Activated B cell treated with CpG ODN at 0.5 μM for 24 hours (primary cell): ENCODE measurements around the gene ATP6V1G2. TPM values are rescaled to one million over a fixed set of nuclear protein-coding genes. Genes with fewer than 3 reads are reported as not detected.
A peak's percentile ranks its signal among the peaks of the same experiment; 100 is the strongest.

Experiments used
- ATAC-seq: fragments of 200-7000 bp; cut with Tn5 transposase; one replicate; pipeline ENCODE4 v1.10.0; 2021; ENCODE audit warnings: low read depth, mild to moderate bottlenecking, moderate library complexity
- CTCF ChIA-PET: fragments of 350-600 bp; sonication (Branson Sonifier 250); formaldehyde crosslinking; loops from one replicate; lab custom pipeline; 2021; ENCODE audit warnings: antibody characterized with exemption; lab: Charles Lee
- POLR2A ChIA-PET: fragments of 350-600 bp; sonication (Branson Sonifier 250); formaldehyde crosslinking; loops from one replicate; lab custom pipeline; 2021; ENCODE audit warnings: antibody characterized with exemption; lab: Charles Lee
- DNase-seq: peaks from one replicate; pipeline ENCODE4 v3.0.0; 2022
- H3K27ac Mint-ChIP-seq: one replicate; pipeline ENCODE4 v1.8.0; 2020; ENCODE audit warnings: mixed read lengths
- H3K27me3 Mint-ChIP-seq: one replicate; pipeline ENCODE4 v1.8.0; 2021; ENCODE audit warnings: mixed read lengths
- H3K36me3 Mint-ChIP-seq: one replicate; pipeline ENCODE4 v1.8.0; 2021; ENCODE audit warnings: low read depth, mixed read lengths
- H3K4me1 Mint-ChIP-seq: one replicate; pipeline ENCODE4 v1.8.0; 2021; ENCODE audit warnings: mixed read lengths
- H3K4me3 Mint-ChIP-seq: one replicate; pipeline ENCODE4 v1.8.0; 2020; ENCODE audit warnings: mild to moderate bottlenecking, mixed read lengths
- H3K9me3 Mint-ChIP-seq: one replicate; pipeline ENCODE4 v1.8.0; 2020; ENCODE audit warnings: mixed read lengths
- CTCF ChIP-seq: fragments of 200-600 bp; IDR thresholded peaks from one replicate; pipeline ENCODE4 v1.8.0; 2022; ENCODE audit warnings: antibody characterized with exemption, mild to moderate bottlenecking
- intact Hi-C: fragments of 100-400 bp; cut with micrococcal nuclease; formaldehyde crosslinking; loops from one replicate; pipeline ENCODE4 v1.15.1; 2024
- total RNA-seq: library from RNA; stranded (reverse); gene quantifications from 2 replicates; pipeline ENCODE4 v1.2.3, GENCODE V29; 2022

ATP6V1G2 gene
- total RNA-seq, 1 donor from 2014 or later: 1.9 TPM

GRCh38 chr6:31567531-31568370 lies 21.3 kb upstream of the ATP6V1G2 start:
- no peaks in the 10 kb centered on the region for H3K27me3 Mint-ChIP-seq
- DNase-seq (no peak), ATAC-seq (no peak)
- POLR2A ChIA-PET: interaction anchor here (0.6 to 25.3 kb wide), 5 partner anchors 10 to 106 kb away, joined by 3 to 1155 read pairs (median 51); partner anchors contain the start of genes LST1, LTB, NCR3 and NFKBIL1
- H3K4me1 Mint-ChIP-seq: peaks cover 84% of the 10 kb centered on the region
- no peak for TF ChIP-seq CTCF
- peak overlapping the region; percentile 45 for H3K4me3 Mint-ChIP-seq
- H3K36me3 Mint-ChIP-seq: peaks cover 22% of the 10 kb centered on the region
- CTCF ChIA-PET: interaction anchor here (2.0 to 25.7 kb wide), 4 partner anchors 9 to 30 kb away, joined by 8 to 611 read pairs (median 12); partner anchors contain the start of genes ATP6V1G2, DDX39B and NFKBIL1
- no peaks in the 10 kb centered on the region for H3K9me3 Mint-ChIP-seq
- intact Hi-C loops: loop anchor here (1.0 to 10.0 kb wide), 4 partner anchors 7 to 1057 kb away; partner anchors contain the start of gene PPP1R18
- H3K27ac Mint-ChIP-seq: peak overlapping the region; percentile 93

GRCh38 chr6:31560697-31561058 lies 14.3 kb upstream of the ATP6V1G2 start:
- ChIA-PET CTCF (interaction anchor here (1.0 to 25.8 kb wide), 4 partner anchors 10 to 37 kb away, joined by 3 to 773 read pairs (median 316); partner anchors contain the start of genes LST1, LTA, LTB and NCR3), POLR2A (interaction anchor here (0.6 to 9.2 kb wide), 13 partner anchors 9 to 1467 kb away, joined by 4 to 580 read pairs (median 19); partner anchors contain the start of genes ATP6V1G2, BAG6, DDX39B and LST1)
- ATAC-seq (no peak), DNase-seq (no peak)
- Mint-ChIP-seq H3K4me3 (peak overlapping the region; percentile 83), H3K27ac (peak overlapping the region; percentile 94), H3K27me3 (no peaks in the 10 kb centered on the region), H3K4me1 (peaks cover 95% of the 10 kb centered on the region), H3K36me3 (peaks cover 31% of the 10 kb centered on the region), H3K9me3 (no peaks in the 10 kb centered on the region)
- intact Hi-C loops: loop anchor here (1.0 to 10.0 kb wide), 5 partner anchors 8 to 1064 kb away; partner anchors contain the start of genes LTA and PPP1R18
- no peak for TF ChIP-seq CTCF

- ChIA-PET CTCF (interaction anchor here (1.0 to 25.8 kb wide), 4 partner anchors 10 to 38 kb away, joined by 3 to 773 read pairs (median 316); partner anchors contain the start of genes LST1, LTA, LTB and NCR3), POLR2A (interaction anchor here (0.9 to 9.2 kb wide), 15 partner anchors 9 to 1412 kb away, joined by 3 to 580 read pairs (median 17); partner anchors contain the start of genes ATP6V1G2, BAG6, DDX39B and GPANK1)
- no peaks in the 10 kb centered on the region for H3K27me3 Mint-ChIP-seq
- H3K36me3 Mint-ChIP-seq: peaks cover 26% of the 10 kb centered on the region
- intact Hi-C loops: loop anchor here (1.0 to 10.0 kb wide), 7 partner anchors 8 to 1065 kb away; partner anchors contain the start of genes LTA, NFKBIL1 and PPP1R18
- no peak for TF ChIP-seq CTCF
- H3K27ac Mint-ChIP-seq: peak overlapping the region; percentile 94
- H3K4me3 Mint-ChIP-seq: peak overlapping the region; percentile 83
- peaks cover 90% of the 10 kb centered on the region for H3K4me1 Mint-ChIP-seq
- ATAC-seq (peak; percentile 67), DNase-seq (peak; percentile 52)
- H3K9me3 Mint-ChIP-seq: no peaks in the 10 kb centered on the region
These were observed 13.7 kb upstream of the ATP6V1G2 start for GRCh38 chr6:31559958-31560696.

- Mint-ChIP-seq H3K36me3 (peaks cover 21% of the 10 kb centered on the region), H3K27me3 (no peaks in the 10 kb centered on the region), H3K9me3 (no peaks in the 10 kb centered on the region), H3K4me3 (peak overlapping the region; percentile 83), H3K4me1 (peaks cover 89% of the 10 kb centered on the region), H3K27ac (peak overlapping the region; percentile 94)
- TF ChIP-seq CTCF: no peak
- ATAC-seq: peak; percentile 5
- intact Hi-C loops: loop anchor here (1.0 kb wide), 2 partner anchors 12 to 21 kb away; partner anchors contain the start of gene NFKBIL1
- no peak for DNase-seq
- CTCF ChIA-PET: interaction anchor here (1.0 to 25.8 kb wide), 4 partner anchors 9 to 38 kb away, joined by 3 to 773 read pairs (median 316); partner anchors contain the start of genes LST1, LTA, LTB and NCR3
- POLR2A ChIA-PET: interaction anchor here (0.6 to 9.2 kb wide), 18 partner anchors 9 to 1412 kb away, joined by 3 to 580 read pairs (median 8); partner anchors contain the start of genes ABHD16A, ATP6V1G2, BAG6 and C6orf47
These were observed 13.2 kb upstream of the ATP6V1G2 start for GRCh38 chr6:31559606-31559957.
